HG03045 (cell line): ENCODE measurements around the gene RAI1.

Experiments used
- ATAC-seq: cut with Tn5 transposase; IDR thresholded peaks from one replicate; pipeline ENCODE4 v1.9.1; 2021; ENCODE audit warnings: mild to moderate bottlenecking, moderate library complexity; ENCODE audit not compliant: unreplicated experiment

RAI1 gene

DNA sequence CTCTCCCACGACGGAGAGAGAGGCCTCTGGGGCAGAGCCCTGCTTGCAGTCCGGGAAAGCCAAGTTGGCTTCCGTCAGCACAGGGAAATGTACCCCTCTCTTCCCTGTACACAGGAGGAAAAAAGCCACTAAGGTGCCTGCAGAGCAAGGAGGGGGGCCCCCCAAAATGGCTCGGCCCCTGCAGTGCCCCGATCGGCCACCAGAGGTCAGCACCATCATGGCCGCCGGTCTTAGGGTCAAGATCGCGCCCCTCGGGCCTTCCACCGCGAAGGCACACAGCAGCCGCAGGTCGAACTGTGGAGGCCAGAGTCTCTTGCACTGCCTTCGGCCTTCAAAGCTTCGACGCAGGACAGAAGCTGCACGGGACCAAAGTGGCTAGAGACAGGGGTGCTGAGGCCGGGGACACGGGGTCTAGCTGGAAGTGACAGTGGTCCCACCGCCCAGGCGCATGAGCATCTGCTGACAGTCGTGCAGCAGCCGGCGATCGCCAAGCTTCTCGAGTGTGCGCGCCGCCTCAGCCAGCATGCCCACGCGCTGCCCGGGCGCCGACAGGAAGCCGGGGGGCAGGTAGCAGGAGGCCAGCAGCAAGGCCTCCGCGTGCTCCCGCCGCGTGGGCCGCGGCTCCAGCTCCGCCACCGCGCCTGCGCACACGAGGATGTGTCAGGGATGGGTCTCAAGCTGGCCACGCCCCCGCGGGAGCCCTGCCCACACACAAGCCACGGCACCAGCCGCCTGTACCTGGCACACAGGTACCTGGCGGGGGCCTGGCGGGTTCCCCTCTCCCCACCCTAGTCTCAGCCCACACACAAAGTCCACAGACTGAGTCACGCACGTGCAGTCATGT is 131.2 kb downstream of the RAI1 start:
- ATAC-seq: no peak

DNA sequence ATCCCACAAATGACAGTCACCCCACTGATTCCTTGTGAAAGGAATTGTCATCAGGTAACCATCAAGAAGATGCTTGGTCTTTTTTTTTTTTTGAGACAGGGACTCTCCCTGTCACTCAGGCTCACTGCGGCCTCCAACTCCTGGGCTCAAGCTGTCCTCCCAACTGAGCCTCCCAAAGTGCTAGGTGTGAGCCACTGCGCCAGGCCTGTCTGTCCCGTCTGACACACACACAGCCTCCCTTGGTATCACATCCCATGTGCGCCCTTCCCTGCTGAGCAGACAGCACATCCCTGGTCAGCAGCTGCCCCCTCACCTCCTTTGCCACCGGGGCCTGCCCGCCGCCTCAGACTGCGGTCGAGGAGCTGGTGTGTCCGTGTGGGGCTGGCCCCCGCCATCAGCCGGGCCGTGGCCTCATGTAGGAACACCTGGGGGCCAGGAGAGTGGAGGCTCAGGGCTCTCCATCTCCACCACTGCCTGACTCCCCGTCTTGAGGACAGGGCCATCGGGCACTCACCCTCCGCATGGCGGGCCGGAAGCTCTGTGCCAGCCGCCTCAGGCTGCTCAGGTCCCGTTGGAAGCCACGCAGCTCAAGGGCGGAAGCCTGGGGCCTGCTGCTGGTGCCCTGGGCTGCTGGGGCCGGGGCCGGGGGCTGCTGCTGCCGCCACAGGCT is 131.9 kb downstream of the RAI1 start:
- no peak for ATAC-seq

DNA sequence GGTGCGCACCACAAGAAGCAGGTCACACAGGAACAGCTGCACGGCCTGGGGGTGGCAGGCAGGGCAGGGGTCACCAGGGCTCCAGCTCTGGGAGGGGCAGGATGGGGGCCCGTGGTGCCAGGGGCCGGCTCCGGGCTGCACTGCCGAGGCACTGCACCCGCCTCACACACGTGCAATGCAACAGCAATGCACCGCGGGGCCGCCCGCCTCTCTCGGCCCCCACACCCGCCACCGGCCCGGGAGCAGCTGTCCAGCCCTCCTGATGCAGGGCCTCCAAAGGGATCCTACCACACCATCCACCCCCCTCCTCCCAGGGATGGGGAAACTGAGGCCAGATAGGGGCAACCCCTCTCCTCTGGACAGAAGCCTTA is 132.5 kb downstream of the RAI1 start:
- no peak for ATAC-seq

DNA sequence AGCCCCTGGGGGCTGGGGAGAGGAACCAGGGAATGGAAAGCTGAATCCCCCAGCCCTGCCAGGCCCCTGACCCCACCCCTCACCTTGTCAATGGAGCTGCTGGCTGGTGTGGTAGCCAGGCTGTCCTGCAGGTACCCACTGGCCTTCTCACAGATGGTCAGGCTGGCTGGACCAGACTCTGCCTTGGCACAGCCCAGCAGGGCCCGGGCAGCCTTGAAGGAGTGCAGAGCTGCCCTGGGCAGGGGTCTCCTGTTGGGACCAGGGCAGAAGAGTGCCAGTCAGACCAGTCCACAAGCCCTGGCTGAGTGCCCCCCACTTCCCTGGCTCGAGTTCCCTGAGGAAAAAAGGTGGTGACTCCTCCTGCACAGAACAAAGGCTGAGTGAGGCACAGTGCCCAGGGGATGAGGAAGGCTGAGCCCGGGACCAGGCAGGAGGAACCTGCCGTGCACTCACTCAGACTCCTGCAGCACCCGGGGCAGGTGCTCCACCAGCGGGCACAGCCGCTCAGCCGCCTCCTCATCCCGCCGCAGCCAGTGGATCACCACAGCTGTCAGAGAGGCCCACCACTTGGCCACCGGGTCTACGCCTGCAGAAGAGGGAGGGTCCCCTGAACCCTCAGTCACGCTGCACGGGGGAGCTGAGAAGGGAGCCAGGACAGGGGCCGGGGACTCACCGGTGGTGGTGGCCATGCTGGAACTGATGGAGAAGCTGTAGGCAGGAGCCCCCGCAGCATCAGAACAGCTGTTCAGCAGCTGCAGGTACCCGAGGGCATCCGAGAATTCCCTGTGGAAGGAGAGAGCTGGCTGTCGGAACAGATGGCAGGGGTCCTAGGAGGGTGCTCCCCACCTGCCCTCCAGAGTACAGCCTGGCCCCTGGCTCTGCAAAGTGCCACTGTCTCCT is 133.2 kb downstream of the RAI1 start:
- no peak for ATAC-seq

DNA sequence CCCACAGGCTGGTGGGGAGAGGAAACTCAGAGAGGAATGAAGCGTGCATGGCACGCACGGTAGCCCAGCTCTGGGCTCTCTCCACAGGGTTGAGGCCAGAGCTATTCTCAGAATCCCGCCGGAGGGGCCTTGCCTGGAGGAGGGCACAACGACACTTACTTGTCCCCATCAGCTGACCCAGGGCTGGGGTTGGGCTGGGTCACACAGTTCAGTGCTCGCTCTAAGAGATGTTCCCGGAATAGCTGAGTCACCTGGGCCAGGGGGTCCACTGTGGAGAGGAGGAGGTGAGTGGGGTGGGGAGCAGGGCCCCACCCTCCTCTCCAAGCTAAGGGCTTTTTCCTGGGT is 133.8 kb downstream of the RAI1 start:
- no peak for ATAC-seq

GRCh38 chr17:17815436-17816200 is 134.4 kb downstream of the RAI1 start:
- ATAC-seq: no peak

DNA sequence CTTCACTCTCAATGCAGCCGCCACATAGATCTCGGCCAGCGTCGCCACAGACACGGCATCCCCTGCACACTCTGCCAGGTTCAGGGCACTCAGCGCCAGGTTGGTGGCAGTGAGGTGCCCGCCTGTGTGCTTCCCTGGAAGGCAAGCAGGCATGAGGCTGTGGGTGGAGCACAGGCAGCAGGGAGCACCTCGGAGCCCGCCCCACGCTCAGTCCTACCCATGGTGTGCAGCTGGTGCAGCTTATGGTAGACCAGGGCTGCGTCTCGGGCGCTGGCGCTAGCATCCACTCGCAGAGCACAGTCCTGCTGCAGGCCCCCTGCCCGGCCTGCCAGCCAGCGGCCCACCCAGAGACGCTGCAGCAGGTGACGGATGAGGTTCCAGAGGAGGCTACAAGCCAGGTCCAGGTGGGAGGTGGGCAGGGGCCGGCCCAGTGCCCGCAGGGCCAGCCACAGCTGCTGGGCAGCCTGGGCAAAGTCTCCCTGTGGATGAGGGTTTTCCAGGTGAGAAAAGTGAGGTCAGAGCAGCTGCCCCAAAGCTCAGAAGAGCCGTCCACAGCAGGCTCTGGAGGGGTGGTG is 135.1 kb downstream of the RAI1 start:
- no peak for ATAC-seq

GRCh38 chr17:17816831-17817551 is 135.7 kb downstream of the RAI1 start:
- ATAC-seq: no peak

DNA sequence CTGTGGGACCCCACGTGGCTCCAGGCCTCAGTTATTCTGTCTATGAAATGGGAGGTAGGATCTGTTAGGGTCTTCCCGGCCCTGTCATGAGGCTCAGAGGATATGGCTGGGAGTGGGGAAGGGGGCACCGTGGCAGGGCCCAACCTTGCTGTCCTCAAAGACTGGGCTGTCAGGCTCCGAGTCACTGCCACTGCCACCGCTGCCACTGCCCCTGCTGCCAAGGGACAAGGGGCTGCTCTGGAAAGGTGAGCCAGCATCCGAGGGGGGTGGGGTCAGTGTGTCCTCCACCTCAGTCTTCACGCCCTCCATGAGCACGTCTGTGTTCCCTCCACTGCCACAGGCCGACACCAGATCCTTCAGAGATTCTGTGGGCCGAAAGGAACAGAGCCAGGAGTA is 136.3 kb downstream of the RAI1 start:
- no peak for ATAC-seq

DNA sequence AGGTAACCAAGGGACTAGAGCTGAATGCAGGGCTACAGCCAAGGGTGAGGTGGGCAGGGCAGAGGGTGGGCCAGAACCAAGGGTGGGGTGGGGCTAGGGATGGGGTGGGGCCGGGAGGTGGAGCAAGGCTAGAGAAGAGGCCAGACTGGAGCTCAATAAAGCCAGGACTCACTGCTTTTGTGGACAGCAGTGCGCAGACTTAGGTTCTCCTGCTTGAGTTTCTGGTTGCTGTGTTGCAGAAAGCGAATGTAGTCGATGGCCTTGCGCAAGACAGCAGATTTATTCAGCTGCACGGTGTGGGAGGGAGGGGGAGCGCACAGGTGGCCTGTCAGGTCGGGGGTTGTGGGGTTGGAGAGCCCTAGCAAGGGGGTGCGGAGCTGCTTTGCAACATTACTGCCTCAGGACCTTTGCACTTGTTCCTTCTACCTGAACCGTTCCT is 136.8 kb downstream of the RAI1 start:
- ATAC-seq: no peak

DNA sequence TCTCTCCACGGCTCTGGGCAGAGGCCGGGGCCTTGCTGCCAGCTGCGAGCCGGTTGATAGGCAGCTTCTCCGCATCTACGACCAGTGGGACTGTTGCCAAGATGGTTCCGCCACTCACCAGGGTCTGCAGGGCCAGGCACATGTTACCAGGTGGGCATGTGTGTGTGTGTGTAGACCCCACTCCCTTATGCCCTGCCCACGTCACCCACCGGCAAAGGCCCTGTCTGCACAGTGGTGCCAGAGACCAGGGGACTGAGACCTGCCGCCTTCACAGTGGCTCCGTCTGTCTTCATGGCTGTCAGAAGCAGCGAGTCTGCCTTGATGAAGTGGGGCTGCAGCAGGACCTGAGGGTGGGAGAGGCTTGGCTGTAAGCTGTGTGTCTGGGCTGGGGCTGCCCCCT is 137.9 kb downstream of the RAI1 start:
- ATAC-seq: no peak

- peak; percentile 38 for ATAC-seq
Observed at GRCh38 chr17:17819561-17819995, 138.3 kb downstream of the RAI1 start.

DNA sequence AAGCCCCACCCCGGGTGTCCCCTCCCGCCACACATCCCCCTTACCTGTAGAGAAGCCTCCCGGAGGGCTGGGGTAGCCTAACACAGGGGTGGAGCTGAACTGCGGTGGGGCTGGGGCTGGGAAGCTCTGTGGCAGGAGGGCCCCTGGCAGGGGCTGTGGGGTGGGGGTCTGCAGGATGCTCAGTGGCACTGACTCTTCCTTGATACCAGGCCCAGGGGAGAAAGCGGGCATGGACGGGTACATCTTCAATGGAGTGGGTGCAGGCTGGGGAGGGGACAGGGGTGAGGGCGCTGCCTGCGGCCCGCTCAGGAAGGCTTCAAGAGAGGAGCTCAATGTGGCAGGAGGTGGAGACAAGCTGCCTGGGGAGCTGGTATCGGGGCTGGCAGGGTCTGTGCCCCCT is 138.8 kb downstream of the RAI1 start:
- no peak for ATAC-seq

DNA sequence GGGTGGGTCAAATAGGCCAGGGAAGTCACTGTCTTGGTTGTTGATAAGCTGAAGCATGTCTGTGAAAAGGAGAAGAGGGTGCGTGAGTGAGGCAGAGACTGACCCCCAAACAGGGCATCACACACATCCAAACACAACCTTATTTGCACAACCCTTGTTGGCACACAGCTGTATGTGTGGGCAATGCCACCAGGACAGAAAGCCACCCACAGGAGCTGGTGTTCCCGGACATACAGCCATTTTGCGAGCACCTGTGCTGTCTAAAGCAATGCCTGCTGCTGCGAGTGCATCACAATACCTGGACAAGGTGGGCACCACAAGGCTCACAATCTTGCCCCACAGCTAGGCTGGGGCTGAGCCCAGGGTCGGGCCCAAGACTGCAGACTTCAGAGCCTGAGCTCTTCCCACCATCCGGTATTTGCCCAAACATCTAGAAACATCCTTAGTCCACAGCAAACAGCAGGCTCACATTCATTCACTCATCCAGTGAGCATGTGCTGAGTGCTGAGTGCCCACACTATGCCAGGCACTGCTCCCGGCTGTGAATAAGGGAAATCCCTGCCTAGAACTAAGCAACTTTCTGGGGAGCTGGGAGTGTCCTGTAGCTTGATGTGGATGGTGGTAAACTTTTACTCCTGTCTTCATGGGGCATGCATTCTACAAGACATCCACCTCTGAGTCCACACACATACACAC is 139.4 kb downstream of the RAI1 start:
- no peak for ATAC-seq

DNA sequence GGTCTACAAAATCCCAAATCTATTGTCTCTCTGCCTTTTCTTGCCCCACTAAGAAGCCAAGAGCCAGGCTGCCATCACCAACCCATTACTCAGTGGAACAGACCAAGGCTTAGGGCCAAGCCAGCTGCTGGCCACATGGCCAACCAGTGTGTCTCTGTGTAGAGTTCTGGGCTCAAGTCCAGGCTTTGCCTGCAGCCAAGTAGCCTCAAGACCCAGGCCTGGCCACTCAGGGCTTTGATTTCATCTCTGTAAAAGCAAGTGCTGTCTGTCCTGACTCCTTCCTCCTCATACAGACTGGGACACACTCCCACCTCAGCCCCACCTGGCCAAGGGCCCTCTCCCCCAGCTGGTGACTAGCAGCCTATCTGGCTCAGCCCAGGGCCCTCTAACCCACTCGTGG is 140.9 kb downstream of the RAI1 start:
- ATAC-seq: no peak

DNA sequence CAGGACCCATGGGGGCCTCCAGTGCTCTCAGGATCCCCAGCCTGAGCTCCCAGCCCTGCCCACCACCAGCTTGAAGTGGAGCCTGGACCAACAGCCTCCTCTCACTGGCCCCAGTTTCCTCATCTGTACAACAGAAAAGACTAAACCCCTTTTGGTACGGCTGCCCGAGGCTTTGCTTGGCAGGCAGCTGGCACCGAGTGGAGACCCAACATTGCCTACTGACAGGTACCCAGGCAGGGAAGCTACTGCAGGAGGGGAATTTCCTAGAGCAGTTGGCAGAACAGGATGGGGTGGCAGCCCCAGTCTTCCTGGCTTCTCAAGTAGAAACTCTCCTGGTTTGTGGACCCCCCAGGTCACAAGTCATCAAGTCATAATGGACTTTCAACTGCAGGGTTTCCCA is 141.4 kb downstream of the RAI1 start:
- ATAC-seq: no peak

DNA sequence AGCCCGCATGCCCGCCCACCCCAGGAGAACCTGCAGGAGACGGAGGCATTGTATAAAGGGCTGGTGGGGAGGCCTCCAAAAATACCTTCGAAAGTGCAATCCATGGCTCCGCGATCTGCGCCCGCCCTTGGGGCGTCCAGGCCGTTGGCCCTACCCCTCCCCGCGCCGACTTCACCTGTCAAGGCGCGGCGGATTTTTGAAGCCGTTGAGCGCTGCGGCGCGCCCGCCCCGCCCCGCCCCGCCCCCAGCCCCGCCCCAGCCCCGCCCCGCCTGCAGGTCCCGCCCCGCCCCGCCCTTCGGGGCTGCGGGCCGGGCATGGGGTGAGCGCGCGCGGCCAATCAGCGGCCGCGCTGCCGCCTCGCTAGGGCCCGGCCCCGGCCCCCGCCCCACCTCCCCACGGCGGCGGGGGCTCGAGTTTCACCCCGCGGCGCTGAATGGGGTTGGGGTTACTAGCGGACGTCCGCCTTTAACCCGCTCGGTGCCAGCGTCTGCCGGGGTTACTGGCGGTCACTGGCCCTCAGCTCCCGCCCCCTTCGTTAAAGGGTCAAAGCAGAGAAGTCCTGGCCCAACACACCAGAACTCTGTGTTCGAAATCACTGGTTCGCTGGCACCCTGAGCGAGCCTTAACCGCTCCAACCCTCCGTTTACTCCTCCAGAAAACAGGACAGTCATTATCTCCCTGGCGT is 142.3 kb downstream of the RAI1 start:
- ATAC-seq: peak; percentile 75

DNA sequence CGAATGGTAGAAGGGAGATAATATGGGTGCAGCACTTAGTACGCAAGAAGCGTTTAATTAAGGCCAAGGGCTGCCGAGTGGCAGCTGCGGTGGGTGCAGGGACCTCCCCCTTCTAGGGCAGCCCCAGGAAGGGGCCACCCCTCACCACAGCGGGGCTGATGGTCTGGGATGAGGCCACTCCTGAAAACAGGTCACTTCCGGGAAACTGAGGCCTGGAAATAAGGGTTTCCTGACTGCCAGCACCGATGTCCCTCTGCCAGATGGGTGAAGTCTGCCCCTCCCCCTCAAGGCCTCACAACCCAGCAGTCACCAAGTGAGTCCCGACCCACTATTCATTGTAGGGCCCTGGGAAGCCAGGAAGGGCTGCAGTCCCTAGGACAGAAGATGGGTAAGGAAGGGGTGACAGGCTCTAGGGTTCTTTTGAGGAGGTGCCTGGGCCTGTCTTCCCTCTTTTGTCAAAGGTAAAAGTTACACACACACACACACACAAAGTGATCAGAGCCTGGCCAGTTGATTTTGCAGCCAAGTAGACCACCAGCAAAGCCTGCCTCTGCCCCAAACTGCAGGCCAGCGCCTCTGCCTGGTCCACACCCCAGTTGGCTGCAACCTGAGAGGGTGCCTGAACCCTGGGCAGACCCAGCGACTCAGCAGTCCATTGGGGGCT is 143.0 kb downstream of the RAI1 start:
- peak; percentile 7 for ATAC-seq
